Thyroid gland (tissue), 4 donors: ENCODE measurements around the gene PUM2.

Experiments used
- CTCF ChIP-seq, 6 experiments: fragments of 200-600 bp in 3 of 6; fragments of 450-650 bp in 3 of 6; sonication (generic) in 3 of 6; IDR thresholded peaks; one replicate each; pipeline ENCODE4 v1.5.1; 2016 to 2019; ENCODE audit warnings: antibody characterized with exemption in 6 of 6, mild to moderate bottlenecking in 2 of 6, inconsistent platforms in 1 of 6, moderate library complexity in 1 of 6
- POLR2A ChIP-seq, 2 donors: fragments of 450-650 bp; IDR thresholded peaks; one replicate each; pipeline ENCODE4 v1.6.1; 2017; ENCODE audit warnings: antibody characterized with exemption in 2 of 2, mild to moderate bottlenecking in 2 of 2, moderate library complexity in 1 of 2

- TF ChIP-seq CTCF (IDR thresholded peaks at IDR 0.05) (no peak), POLR2A (IDR thresholded peaks at IDR 0.05) (no peak)
Measured at GRCh38 chr2:20363578-20363977, 12.9 kb upstream of the PUM2 start.
